Pancreas (tissue), 10 donors: ENCODE data around the gene NWD2. TPM values are rescaled to one million over a fixed set of nuclear protein-coding genes. Genes with fewer than 3 reads are reported as not detected.
A peak's percentile ranks its signal among the peaks of the same experiment; 100 is the strongest.
"Not testable (repeated sequence)": the region's sequence is repeated elsewhere in the genome, so short reads cannot be mapped to it uniquely, and the experiment has no call there.

ENCODE experiments used
- ATAC-seq, 4 donors: fragments of 200-7000 bp; cut with Tn5 transposase; one replicate each; pipeline versions ENCODE4 v1.8.0 to v1.9.1; 2020; ENCODE audit warnings: mild to moderate bottlenecking in 4 of 4, moderate library complexity in 4 of 4
- DNase-seq, 6 donors: peaks; one replicate each; pipeline ENCODE4 v3.0.0-alpha.2; 2020
- FAIRE-seq: peaks from 2 replicates; lab custom pipeline; 2012; peaks lifted over from hg19 to GRCh38; lab: Jason Lieb, UNC
- H3K27ac ChIP-seq, 4 donors: fragments of 200-600 bp; sonication (generic); 1 replicate in 3 of 4; 2 replicates in 1 of 4; pipeline versions ENCODE4 v1.5.0 to v1.8.0; 2020
- H3K27me3 ChIP-seq, 4 donors: fragments of 200-600 bp; one replicate each; pipeline ENCODE4 v1.8.0; 2021
- H3K36me3 ChIP-seq, 3 donors: fragments of 200-600 bp; sonication (generic) in 1 of 3; one replicate each; pipeline versions ENCODE4 v1.5.0 to v1.8.0; 2020 to 2021
- H3K4me1 ChIP-seq, 3 donors: fragments of 200-600 bp; one replicate each; pipeline ENCODE4 v1.8.0; 2021
- H3K4me3 ChIP-seq, 4 donors: fragments of 200-600 bp; sonication (generic) in 2 of 4; one replicate each; pipeline versions ENCODE4 v1.5.0 to v1.8.0; 2020 to 2021
- H3K9me3 ChIP-seq, 4 donors: fragments of 200-600 bp; one replicate each; pipeline ENCODE4 v1.8.0; 2021
- WGBS, 2 donors: extraction: QIAGEN DNeasy Blood & Tissue Kit; methylation state at CpG; one replicate each; pipeline ENCODE4 v1.1.7; 2013; 5-methylcytosine and 5-hydroxymethylcytosine counted together
- intact Hi-C, 3 donors: fragments of 100-400 bp; cut with DNase I; formaldehyde crosslinking; loops; one replicate each; pipeline versions ENCODE4 v1.11.1 to v1.14.2; 2022
- polyA plus RNA-seq, 2 donors: library from polyadenylated mRNA; stranded (reverse); fragments of 200-250 nt; gene quantifications; one replicate each; pipeline ENCODE4 v1.2.3, GENCODE V29; 2013
- total RNA-seq, 6 donors: library from RNA; stranded (reverse); fragmentation: NEBNext Ultra II Directional in 4 of 6; extraction: Animal tissue kit (Norgen Biotek cat#: 25700) in 4 of 6; gene quantifications; one replicate each; pipeline versions ENCODE4 v1.2.1 to v1.2.4, GENCODE V29; 2021 to 2023
- TF ChIP-seq, protein P1 (sequence below), 4 donors: fragments of 200-600 bp; sonication (generic) in 3 of 4; IDR thresholded peaks; one replicate each; pipeline versions ENCODE4 v1.5.0 to v1.8.0; 2021; ENCODE audit warnings: antibody characterized with exemption in 4 of 4
- donor health status: healthy with polysubstance abuse.
- donor health status: DM: no; HTN: no; CAD: no; lungs with moderate emphysema.
- donor health status: DM: no; HTN: no; CAD: no.
- donor health status: control.
- donor health status: control.
- donor health status: Bipolar disorder and iron deficiency.
- donor health status: DM: yes; HTN: yes; CAD: no.
- donor health status: DM: no; HTN: no; CAD: no.
- donor health status: DM: no; HTN: no; CAD: no.
- donor health status: DM: yes; HTN: yes; CAD: no.

The NWD2 gene, protein sequence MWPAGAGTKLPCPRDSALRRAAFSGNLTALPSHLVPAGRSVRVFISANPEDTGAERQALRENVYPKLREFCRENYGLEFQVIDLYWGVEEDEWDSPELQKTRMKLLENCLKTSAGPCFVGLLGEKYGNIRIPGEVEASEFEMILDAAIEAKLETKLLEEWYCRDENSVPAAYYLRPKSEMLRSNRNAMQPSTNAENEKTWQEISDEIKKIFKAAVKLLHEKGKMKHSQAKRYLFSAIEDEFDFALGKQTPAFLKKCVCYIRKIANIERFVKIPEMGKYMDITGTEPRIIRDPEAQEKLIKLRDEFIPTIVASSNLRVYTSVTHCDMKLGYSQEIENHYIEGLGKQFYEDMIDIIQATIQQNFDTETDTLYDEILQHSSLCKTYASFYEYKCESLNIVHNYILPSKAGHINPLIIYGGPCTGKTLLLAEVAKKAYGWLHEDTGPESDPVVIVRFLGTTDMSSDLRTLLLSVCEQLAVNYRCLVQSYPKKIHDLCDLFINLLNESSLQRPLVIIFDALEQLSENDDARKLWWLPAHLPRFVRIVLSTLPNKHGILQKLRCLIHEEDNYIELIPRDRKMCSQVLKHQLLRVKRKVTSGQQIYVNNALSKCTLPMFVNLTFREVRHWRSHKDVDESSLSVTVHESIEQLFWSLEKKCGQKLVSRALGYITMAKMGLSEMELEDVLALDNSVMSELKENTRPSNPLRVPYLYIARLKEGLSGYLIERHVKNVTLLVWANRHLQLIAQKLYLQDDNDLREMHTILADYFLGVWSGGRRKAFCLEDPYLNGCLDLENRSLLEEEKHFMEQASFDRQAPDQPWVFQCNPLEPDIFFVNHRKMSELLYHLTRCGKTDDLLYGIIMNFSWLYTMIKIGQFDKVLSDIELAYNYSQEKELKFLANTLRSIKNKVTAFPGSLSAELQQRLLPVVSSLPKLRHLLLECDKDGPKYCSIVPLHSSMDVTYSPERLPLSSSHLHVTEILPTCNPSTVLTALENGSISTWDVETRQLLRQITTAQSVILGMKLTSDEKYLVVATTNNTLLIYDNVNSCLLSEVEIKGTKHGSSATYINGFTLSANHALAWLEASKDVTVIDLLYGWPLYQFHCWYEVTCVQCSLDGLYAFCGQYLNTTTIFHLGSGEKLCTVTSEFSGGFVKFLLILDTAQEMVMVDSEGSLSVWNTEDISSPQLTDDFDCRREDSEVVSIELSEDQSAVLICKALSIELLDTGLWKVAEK (N-terminal part only)
- total RNA-seq = under 1 TPM in 5 of 6 donors, not detected in 1; under 0.01 to 0.22 (median 0.09) TPM
- polyA plus RNA-seq = under 1 TPM; 0.02 to 0.11 TPM

DNA sequence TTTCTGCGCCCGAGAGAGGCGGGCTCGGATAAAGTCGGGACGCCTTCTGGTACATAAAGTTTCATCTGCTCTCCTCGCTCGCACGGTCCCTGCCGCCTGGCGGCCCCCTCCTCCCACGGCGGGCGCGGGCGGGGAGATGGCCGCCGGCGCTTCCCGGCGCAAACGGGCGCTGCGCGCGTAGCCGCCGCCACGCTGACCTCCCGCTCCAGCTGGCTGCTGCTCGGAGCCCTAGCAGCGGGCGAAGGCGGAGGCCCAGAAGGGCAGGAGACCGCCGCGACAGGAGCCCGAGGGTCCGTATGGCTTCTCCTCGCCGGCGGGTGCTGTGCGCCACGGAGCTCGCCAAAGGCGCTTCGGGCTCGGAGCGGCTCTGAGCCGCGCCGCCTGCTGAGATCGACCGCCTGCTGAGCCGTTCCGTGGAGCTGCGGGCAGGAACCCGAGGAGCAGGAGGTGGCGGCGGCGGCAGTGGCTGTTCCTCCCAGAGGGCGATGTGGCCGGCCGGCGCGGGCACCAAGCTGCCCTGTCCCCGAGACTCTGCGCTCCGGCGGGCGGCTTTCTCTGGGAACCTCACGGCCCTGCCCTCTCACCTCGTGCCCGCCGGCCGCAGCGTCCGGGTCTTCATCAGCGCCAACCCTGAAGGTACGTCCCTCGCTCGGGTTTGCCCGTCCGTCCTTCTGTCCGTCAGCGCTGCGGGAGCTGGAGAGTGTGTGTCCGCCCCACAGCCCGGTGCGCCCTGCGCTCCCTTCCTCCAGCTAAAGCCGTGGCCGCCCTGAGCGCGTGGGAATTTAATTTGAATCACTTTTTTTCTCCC is at the start of gene NWD2:
Gene NWD2, plus strand, starts transcription at position 161 of the 808 bp plus-strand sequence. Its CDS starts 325 bp downstream, at position 486.
- Histone ChIP-seq H3K27ac (no peak within 1 kb of the TSS), H3K36me3 (no peaks in the 10 kb centered on the region), H3K4me1 (no peaks in the 10 kb centered on the region), H3K4me3 (peak within 1 kb of the TSS in 2 of 4 donors; percentile 27 to 37), H3K9me3 (no peaks in the 10 kb centered on the region), H3K27me3 (peaks cover 0 to 12% (median 1%) of the 10 kb centered on the region in 4 donors)
- TF ChIP-seq, protein P1, sequence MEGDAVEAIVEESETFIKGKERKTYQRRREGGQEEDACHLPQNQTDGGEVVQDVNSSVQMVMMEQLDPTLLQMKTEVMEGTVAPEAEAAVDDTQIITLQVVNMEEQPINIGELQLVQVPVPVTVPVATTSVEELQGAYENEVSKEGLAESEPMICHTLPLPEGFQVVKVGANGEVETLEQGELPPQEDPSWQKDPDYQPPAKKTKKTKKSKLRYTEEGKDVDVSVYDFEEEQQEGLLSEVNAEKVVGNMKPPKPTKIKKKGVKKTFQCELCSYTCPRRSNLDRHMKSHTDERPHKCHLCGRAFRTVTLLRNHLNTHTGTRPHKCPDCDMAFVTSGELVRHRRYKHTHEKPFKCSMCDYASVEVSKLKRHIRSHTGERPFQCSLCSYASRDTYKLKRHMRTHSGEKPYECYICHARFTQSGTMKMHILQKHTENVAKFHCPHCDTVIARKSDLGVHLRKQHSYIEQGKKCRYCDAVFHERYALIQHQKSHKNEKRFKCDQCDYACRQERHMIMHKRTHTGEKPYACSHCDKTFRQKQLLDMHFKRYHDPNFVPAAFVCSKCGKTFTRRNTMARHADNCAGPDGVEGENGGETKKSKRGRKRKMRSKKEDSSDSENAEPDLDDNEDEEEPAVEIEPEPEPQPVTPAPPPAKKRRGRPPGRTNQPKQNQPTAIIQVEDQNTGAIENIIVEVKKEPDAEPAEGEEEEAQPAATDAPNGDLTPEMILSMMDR (IDR thresholded peaks at IDR 0.05) = no peak
- ATAC-seq (peak in 3 of 4 donors; percentile 53 to 61 (median 59)), FAIRE-seq (no peak), DNase-seq (peak in 3 of 6 donors; percentile 18 to 72 (median 58))
- 1% methylated on average over 77 to 95 of the region's 95 CpGs for WGBS, 2 donors
- intact Hi-C loops = no loop called here

DNA sequence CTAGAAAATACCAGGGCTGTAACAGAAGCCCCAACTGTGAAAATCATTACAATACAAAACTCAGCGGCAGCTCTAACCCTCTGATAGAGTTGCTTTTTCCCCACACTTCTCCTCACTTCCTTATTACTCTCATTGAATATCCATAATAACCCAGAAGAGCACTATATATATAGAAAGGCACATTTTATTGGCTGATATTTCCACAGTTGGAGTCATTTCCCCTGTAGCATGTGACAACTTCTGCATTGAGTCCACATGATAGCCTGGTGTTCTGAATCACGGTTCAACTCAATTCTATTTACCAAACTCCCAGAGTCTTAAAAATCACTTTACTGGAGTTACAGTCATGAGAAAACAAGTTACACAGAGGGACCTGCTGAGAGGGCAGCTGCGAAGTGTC is 46.6 kb upstream of the NWD2 start:
- intact Hi-C loops = no loop called here
- no peak for DNase-seq
- Histone ChIP-seq H3K4me1 (no peaks in the 10 kb centered on the region), H3K4me3 (no peak overlapping the region), H3K9me3 (no peaks in the 10 kb centered on the region), H3K27me3 (no peaks in the 10 kb centered on the region), H3K27ac (no peak overlapping the region), H3K36me3 (no peaks in the 10 kb centered on the region)
- ATAC-seq = no peak
- TF ChIP-seq, protein P1 (IDR thresholded peaks at IDR 0.05) = no peak
- 51 to 60% methylated on average over 3 of the region's 3 CpGs for whole genome bisulfite sequencing, 2 donors
- no peak for FAIRE-seq

DNA sequence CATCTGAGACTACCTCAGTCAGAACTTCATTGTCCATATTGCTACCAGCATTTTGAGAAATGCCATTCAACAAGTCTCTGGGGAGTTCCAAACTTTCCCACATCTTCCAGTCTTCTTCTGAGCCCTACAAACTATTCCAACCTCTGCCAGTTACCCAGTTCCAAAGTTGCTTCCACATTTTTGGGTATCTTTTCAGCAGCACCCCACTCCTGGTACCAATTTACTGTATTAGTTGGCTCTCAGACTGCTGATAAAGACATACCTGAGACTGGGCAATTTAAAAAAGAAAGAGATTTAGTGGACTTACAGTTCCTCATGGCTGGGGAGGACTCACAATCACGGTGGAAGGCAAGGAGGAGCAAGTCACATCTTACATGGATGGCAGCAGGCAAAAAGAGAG is 39.8 kb upstream of the NWD2 start:
- H3K36me3 ChIP-seq, H3K9me3 ChIP-seq, FAIRE-seq, ATAC-seq, H3K27ac ChIP-seq, H3K4me3 ChIP-seq, DNase-seq, H3K27me3 ChIP-seq, intact Hi-C loops, H3K4me1 ChIP-seq: not testable (repeated sequence)
- WGBS, 2 donors = 69 to 79% methylated on average over 1 of the region's 1 CpG

DNA sequence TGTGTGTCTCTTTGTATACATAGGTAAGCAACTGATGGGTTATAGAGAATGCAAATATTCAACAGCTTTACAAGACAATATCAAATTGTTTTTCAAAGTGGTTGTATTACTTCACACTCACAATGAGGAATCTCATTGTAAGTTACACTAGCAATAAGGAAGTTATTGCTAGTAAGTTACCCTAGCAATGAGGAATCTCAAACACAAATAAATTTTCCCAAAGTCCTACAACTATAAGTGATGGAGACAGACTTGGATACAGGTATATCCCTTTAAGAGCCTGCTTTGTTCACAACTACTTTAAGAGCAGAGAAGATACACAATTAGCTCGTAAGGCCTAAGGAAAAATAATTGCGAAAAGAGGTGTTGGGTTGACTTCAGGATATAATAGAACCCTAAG is 28.3 kb upstream of the NWD2 start:
- intact Hi-C loops = no loop called here
- FAIRE-seq = no peak
- Histone ChIP-seq H3K27ac (no peak overlapping the region), H3K36me3 (no peaks in the 10 kb centered on the region), H3K4me1 (no peaks in the 10 kb centered on the region), H3K9me3 (no peaks in the 10 kb centered on the region), H3K27me3 (no peaks in the 10 kb centered on the region), H3K4me3 (no peak overlapping the region)
- WGBS, 2 donors = 62 to 71% methylated on average over 2 of the region's 2 CpGs
- TF ChIP-seq, protein P1 (IDR thresholded peaks at IDR 0.05) = no peak
- DNase-seq = no peak
- ATAC-seq = no peak
